ENCODE measurements around the gene LOXL3.

The LOXL3 gene

GRCh38 chr2:74515271-74515980 lies 38.3 kb downstream of the LOXL3 start:
- no peaks in the 10 kb centered on the region for H3K36me3 ChIP-seq (ENCODE audit: insufficient read depth, insufficient read length, low read length)
- no peaks in the 10 kb centered on the region for H3K9me3 ChIP-seq (ENCODE audit: insufficient read depth, low read length)
- DNase-seq (ENCODE audit: low read depth, low spot score), result no peak
- H3K9ac ChIP-seq (ENCODE audit: insufficient read length, low read depth), result peak overlapping the region; percentile 50
- TF ChIP-seq ZNF274 (IDR thresholded peaks at IDR 0.05; ENCODE audit: low read depth, low read length) (no peak), YY1 (IDR thresholded peaks at IDR 0.05; ENCODE audit: insufficient read depth, insufficient read length) (no peak), SUZ12 (IDR thresholded peaks at IDR 0.05; ENCODE audit: extremely low read depth, insufficient read depth, insufficient read length) (no peak)
- peak overlapping the region; percentile 45 for H3K4me3 ChIP-seq (ENCODE audit: insufficient read length, low read depth)
- H3K4me1 ChIP-seq (ENCODE audit: insufficient read depth, insufficient read length), result no peaks in the 10 kb centered on the region
- peaks cover 68% of the 10 kb centered on the region for H3K27me3 ChIP-seq (ENCODE audit: insufficient read depth, insufficient read length)

DNA sequence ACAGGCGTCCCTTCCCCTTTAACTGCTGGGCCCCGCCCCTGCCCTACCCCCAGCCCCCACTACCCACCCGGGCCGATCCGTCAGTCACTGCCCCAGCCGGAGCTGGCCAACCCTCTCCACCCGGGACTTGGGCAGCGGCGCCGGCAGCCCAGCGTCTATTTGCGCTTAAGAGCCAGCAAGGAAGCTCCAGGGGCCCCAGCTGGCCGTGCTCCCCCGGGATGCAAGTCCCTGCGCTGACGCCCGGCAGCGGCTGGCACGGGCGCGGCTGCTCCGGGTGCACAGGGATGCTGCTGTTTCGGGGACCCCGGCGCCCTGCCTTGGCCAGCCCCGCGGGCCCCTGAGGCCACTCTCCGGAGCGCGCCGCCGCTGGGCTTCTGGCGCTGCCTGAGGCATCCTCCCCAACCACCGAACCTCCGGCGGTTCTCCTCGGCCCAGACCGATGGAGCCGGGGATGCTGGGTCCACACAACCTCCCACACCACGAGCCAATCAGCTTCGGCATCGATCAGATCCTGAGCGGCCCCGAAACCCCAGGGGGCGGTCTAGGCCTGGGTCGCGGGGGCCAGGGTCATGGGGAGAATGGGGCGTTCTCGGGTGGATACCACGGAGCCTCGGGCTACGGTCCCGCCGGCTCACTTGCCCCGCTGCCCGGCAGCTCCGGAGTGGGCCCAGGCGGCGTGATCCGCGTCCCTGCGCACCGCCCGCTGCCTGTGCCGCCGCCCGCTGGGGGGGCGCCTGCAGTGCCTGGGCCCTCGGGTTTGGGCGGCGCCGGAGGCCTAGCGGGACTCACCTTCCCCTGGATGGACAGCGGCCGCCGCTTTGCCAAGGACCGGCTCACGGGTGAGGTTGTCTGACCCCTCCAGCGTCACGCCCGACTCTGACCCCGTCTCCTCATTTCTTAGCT lies 39.1 kb downstream of the LOXL3 start, which contains the start of gene TLX2:
Gene TLX2, plus strand, starts transcription at position 83 of the 903 bp plus-strand sequence. Its CDS starts 357 bp downstream, at position 440.
- Histone ChIP-seq H3K4me1 (ENCODE audit: insufficient read depth, insufficient read length) (no peaks in the 10 kb centered on the region), H3K36me3 (ENCODE audit: insufficient read depth, insufficient read length, low read length) (no peaks in the 10 kb centered on the region), H3K9ac (ENCODE audit: insufficient read length, low read depth) (peak within 1 kb of the TSS; percentile 59), H3K27me3 (ENCODE audit: insufficient read depth, insufficient read length) (peaks cover 71% of the 10 kb centered on the region), H3K9me3 (ENCODE audit: insufficient read depth, low read length) (no peaks in the 10 kb centered on the region), H3K4me3 (ENCODE audit: insufficient read length, low read depth) (peak within 1 kb of the TSS; percentile 45)
- DNase-seq (ENCODE audit: low read depth, low spot score), result no peak
- TF ChIP-seq YY1 (IDR thresholded peaks at IDR 0.05; ENCODE audit: insufficient read depth, insufficient read length) (no peak), ZNF274 (IDR thresholded peaks at IDR 0.05; ENCODE audit: low read depth, low read length) (no peak), SUZ12 (IDR thresholded peaks at IDR 0.05; ENCODE audit: extremely low read depth, insufficient read depth, insufficient read length) (no peak)

- no peak for DNase-seq (ENCODE audit: low read depth, low spot score)
- Histone ChIP-seq H3K9me3 (ENCODE audit: insufficient read depth, low read length) (no peaks in the 10 kb centered on the region), H3K9ac (ENCODE audit: insufficient read length, low read depth) (peak overlapping the region; percentile 59), H3K4me3 (ENCODE audit: insufficient read length, low read depth) (peak overlapping the region; percentile 39), H3K27me3 (ENCODE audit: insufficient read depth, insufficient read length) (peaks cover 66% of the 10 kb centered on the region), H3K4me1 (ENCODE audit: insufficient read depth, insufficient read length) (no peaks in the 10 kb centered on the region), H3K36me3 (ENCODE audit: insufficient read depth, insufficient read length, low read length) (no peaks in the 10 kb centered on the region)
- TF ChIP-seq SUZ12 (IDR thresholded peaks at IDR 0.05; ENCODE audit: extremely low read depth, insufficient read depth, insufficient read length), result no peak
- no peak for TF ChIP-seq YY1 (IDR thresholded peaks at IDR 0.05; ENCODE audit: insufficient read depth, insufficient read length)
- no peak for TF ChIP-seq ZNF274 (IDR thresholded peaks at IDR 0.05; ENCODE audit: low read depth, low read length)
Observed at GRCh38 chr2:74513605-74514367, 40.0 kb downstream of the LOXL3 start.

DNA sequence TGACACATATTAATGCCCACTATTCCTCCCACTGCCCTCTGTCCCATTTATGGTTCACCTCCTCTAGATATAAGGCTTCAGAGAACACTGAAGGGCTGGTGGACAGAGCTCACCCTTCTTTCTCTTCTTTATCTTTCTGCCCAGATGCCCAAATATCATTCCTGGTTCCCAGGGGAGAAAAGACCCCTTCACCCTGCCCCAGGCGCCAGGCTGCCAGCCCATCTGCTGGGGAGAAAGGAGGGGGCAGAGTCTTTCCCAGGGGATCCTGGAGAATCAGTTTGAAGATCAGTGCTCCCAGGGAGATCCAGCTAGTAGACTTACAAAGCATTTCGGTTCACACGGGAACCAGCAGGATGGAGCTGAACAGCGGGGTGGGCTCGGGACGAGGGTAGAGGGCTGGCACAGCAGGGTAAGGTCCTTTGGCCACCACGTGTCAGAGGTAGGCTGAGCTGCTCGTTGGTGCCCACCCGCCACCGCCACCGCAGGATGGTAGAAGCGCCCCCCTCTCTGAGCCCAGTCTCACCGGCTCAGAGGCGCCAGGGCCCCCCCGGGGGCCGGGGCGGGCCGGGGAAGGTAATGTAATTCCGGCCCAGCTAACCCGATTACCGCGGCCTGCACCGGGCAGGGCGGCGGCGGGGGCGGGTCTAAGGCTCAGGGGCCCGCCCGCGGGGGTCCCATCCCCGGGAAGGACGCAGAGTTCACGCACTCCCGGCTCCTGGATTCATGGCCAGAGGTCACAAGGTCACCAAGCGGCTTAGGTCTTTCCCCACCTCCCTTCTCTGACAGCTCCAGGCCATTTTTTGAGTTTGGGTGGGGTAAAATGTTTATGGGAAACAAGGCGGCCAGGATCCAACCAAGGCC lies 40.8 kb downstream of the LOXL3 start:
- TF ChIP-seq ZNF274 (IDR thresholded peaks at IDR 0.05; ENCODE audit: low read depth, low read length) (no peak), YY1 (IDR thresholded peaks at IDR 0.05; ENCODE audit: insufficient read depth, insufficient read length) (no peak), SUZ12 (IDR thresholded peaks at IDR 0.05; ENCODE audit: extremely low read depth, insufficient read depth, insufficient read length) (no peak)

DNA sequence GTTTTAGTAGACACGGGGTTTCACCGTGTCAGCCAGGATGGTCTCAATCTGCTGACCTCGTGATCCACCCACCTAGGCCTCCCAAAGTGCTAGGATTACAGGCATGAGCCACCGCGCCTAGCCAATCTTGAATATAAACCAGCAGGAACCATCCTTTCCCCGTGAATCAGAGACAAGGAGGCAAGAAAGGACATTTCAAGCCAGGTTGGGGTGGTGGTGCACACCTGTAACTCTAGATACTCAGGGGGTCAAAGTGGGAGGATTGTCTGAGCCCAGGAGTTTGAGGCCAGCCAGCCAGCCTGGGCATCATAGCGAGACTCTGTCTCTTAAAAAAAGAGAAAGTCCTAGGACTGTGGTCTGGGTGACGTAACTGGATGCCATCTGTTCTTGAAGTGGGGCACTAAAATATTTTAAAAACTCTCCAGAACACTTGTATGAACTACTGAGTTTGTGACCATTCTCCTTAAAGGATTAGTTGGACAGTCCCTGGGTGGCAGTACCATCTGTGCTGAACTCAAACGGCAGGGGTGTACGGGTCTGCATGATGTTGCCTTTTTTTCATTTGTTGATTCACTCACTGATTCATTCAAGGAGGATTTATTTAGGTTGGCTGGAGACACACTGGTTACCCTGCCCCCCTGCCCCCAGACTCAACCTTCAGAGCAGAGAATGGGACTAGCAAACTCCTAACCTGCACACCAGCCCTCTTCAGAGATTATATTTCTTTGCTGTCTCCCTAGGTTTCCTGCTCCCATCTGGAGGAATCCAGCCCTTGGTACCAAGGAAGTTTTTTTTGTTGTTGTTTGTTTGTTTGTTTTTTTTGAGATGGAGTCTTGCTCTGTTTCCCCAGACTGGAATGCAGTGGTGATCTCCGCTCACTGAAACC lies 42.4 kb downstream of the LOXL3 start:
- Histone ChIP-seq H3K9me3 (ENCODE audit: insufficient read depth, low read length) (no peaks in the 10 kb centered on the region), H3K9ac (ENCODE audit: insufficient read length, low read depth) (no peak overlapping the region), H3K4me3 (ENCODE audit: insufficient read length, low read depth) (no peak overlapping the region), H3K36me3 (ENCODE audit: insufficient read depth, insufficient read length, low read length) (peaks cover 2% of the 10 kb centered on the region), H3K4me1 (ENCODE audit: insufficient read depth, insufficient read length) (no peaks in the 10 kb centered on the region), H3K27me3 (ENCODE audit: insufficient read depth, insufficient read length) (peaks cover 58% of the 10 kb centered on the region)
- DNase-seq (ENCODE audit: low read depth, low spot score), result no peak
- TF ChIP-seq YY1 (IDR thresholded peaks at IDR 0.05; ENCODE audit: insufficient read depth, insufficient read length), result no peak
- TF ChIP-seq ZNF274 (IDR thresholded peaks at IDR 0.05; ENCODE audit: low read depth, low read length), result no peak
- TF ChIP-seq SUZ12 (IDR thresholded peaks at IDR 0.05; ENCODE audit: extremely low read depth, insufficient read depth, insufficient read length), result no peak

More for the DNA sequence above, 40.8 kb downstream of the LOXL3 start:
- Histone ChIP-seq H3K9ac (ENCODE audit: insufficient read length, low read depth) (peak overlapping the region; percentile 59), H3K4me3 (ENCODE audit: insufficient read length, low read depth) (peak overlapping the region; percentile 39), H3K27me3 (ENCODE audit: insufficient read depth, insufficient read length) (peaks cover 66% of the 10 kb centered on the region), H3K4me1 (ENCODE audit: insufficient read depth, insufficient read length) (no peaks in the 10 kb centered on the region), H3K36me3 (ENCODE audit: insufficient read depth, insufficient read length, low read length) (no peaks in the 10 kb centered on the region), H3K9me3 (ENCODE audit: insufficient read depth, low read length) (no peaks in the 10 kb centered on the region)
- no peak for DNase-seq (ENCODE audit: low read depth, low spot score)

Data from NT2/D1 (cell line).